Heart right ventricle (tissue), 16 donors: Measurements from ENCODE around the gene KLK3. TPM values are rescaled to one million over a fixed set of nuclear protein-coding genes. Genes with fewer than 3 reads are reported as not detected.

Source experiments
- ATAC-seq, 8 donors: fragments of 200-7000 bp; cut with Tn5 transposase; one replicate each; pipeline ENCODE4 v1.9.1; 2020; ENCODE audit warnings: mild to moderate bottlenecking in 8 of 8, moderate library complexity in 8 of 8, moderate number of reproducible peaks in 1 of 8
- DNase-seq, 2 donors: peaks; one replicate each; pipeline ENCODE4 v3.0.0-alpha.2; 2020
- H3K27ac ChIP-seq, 10 donors: fragments of 200-600 bp; sonication (generic) in 2 of 10; one replicate each; pipeline versions ENCODE4 v1.5.0 to v1.8.0; 2020 to 2022; ENCODE audit warnings: mild to moderate bottlenecking in 3 of 10
- H3K27me3 ChIP-seq, 7 donors: fragments of 200-600 bp; one replicate each; pipeline ENCODE4 v1.8.0; 2021 to 2022; ENCODE audit warnings: mild to moderate bottlenecking in 2 of 7
- H3K36me3 ChIP-seq, 9 donors: fragments of 200-600 bp; sonication (generic) in 1 of 9; one replicate each; pipeline versions ENCODE4 v1.5.0 to v1.8.0; 2020 to 2022; ENCODE audit warnings: mild to moderate bottlenecking in 2 of 9
- H3K4me1 ChIP-seq, 9 donors: fragments of 200-600 bp; sonication (generic) in 1 of 9; one replicate each; pipeline versions ENCODE4 v1.5.0 to v1.8.0; 2020 to 2022; ENCODE audit warnings: mild to moderate bottlenecking in 4 of 9
- H3K4me3 ChIP-seq, 10 donors: fragments of 200-600 bp; sonication (generic) in 2 of 10; one replicate each; pipeline versions ENCODE4 v1.5.0 to v1.8.0; 2020 to 2022; ENCODE audit warnings: mild to moderate bottlenecking in 7 of 10, moderate library complexity in 2 of 10
- H3K9me3 ChIP-seq, 11 donors: fragments of 200-600 bp in 10 of 11; sonication (generic) in 2 of 11; one replicate each; pipeline versions ENCODE4 v1.5.0 to v1.8.0; 2013 to 2022; ENCODE audit warnings: mild to moderate bottlenecking in 2 of 11, control low read depth in 1 of 11, moderate library complexity in 1 of 11
- WGBS, 2 donors: extraction: QIAGEN DNeasy Blood & Tissue Kit; methylation state at CpG; one replicate each; pipeline ENCODE4 v1.1.7; 2013; ENCODE audit warnings: inconsistent platforms in 1 of 2; 5-methylcytosine and 5-hydroxymethylcytosine counted together
- intact Hi-C, 10 donors: fragments of 100-400 bp; cut with DNase I; formaldehyde crosslinking; loops; one replicate each; pipeline versions ENCODE4 v1.11.1 to v1.14.2; 2022
- polyA plus RNA-seq, 2 donors: library from polyadenylated mRNA; stranded (reverse); fragments of 200-250 nt; gene quantifications; one replicate each; pipeline ENCODE4 v1.2.3, GENCODE V29; 2013
- total RNA-seq, 10 donors: library from RNA; stranded (reverse); fragmentation: NEBNext Ultra II Directional in 3 of 10; extraction: Animal tissue kit (Norgen Biotek cat#: 25700) in 3 of 10; gene quantifications; one replicate each; pipeline versions ENCODE4 v1.2.1 to v1.2.4, GENCODE V29; 2021 to 2023
- TF ChIP-seq, protein P1 (sequence below), 9 donors: fragments of 200-600 bp; sonication (generic) in 2 of 9; IDR thresholded peaks; one replicate each; pipeline versions ENCODE4 v1.5.0 to v1.8.0; 2021 to 2022; ENCODE audit warnings: antibody characterized with exemption in 9 of 9, mild to moderate bottlenecking in 5 of 9, moderate library complexity in 1 of 9
- donor health status: Arrhythmogenic right ventricular cardiomyopathy.
- donor health status: ischemic (EF 13 %, LVEDD 7.1; RV severe dilation, severe dysfunction).
- donor health status: healthy with polysubstance abuse.
- donor health status: DM: no; HTN: yes; CAD: no.
- donor health status: DM: no; HTN: no; CAD: no.
- donor health status: ischemic (EF 25% LVEDD 6.9; RV normal size, moderate dysfunction).
- donor health status: ischemic (EF 25% LVEDD 5.7; RV mildly dilated, moderate dysfunction).
- donor health status: healthy.
- donor health status: DM: yes; HTN: yes; CAD: no.
- donor health status: Ischemic cardiomyopathy.
- donor health status: ischemic (EF 35%, LVEDD 5.7; RV mildly dilated, moderate dysfunction).
- donor health status: nonischemic (EF 11% LVEDD 7.7; RV severe dilation, severe dysfunction).
- donor health status: DM: yes; HTN: yes; CAD: no.
- donor health status: PGD.
- donor health status: ischemic (EF 29% LVEDD 5.4; RV normal size, mild dysfunction).
- donor health status: nonischemic (EF 23%, LVEDD 6.1; RV moderate dilation, normal function).

KLK3 gene
- total and polyA plus RNA-seq, 12 donors: not detected

DNA sequence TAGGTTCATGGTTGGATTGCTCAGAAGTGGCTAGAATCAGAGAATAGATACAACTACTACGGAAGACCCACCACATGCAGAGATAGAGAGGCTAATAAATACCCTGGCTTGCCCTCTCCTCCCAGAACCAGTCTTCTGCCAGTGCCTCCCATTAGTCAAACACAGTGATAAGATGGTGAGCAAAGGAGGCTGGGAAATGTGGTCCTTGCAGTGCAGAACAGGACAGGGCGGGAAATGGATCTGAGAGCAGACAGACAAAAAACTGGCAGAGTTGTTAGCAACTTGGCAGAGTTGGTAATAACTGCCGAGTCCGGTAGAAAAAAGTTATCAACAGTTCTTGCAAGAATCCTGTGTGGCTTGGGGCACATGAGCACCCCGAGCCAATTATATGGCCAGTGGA, 39.8 kb upstream of the KLK3 start:
- H3K27ac ChIP-seq: no peak overlapping the region
- no peaks in the 10 kb centered on the region for H3K9me3 ChIP-seq
- ATAC-seq (no peak), DNase-seq (no peak)
- intact Hi-C loops: no loop called here
- 83 to 85% methylated on average over 5 of the region's 5 CpGs for WGBS, 2 donors
- peaks cover 0 to 7% (median 6%) of the 10 kb centered on the region in 9 donors for H3K4me1 ChIP-seq
- H3K27me3 ChIP-seq: peaks cover 8 to 62% (median 41%) of the 10 kb centered on the region in 7 donors
- no peaks in the 10 kb centered on the region for H3K36me3 ChIP-seq
- H3K4me3 ChIP-seq: no peak overlapping the region
- TF ChIP-seq, protein P1, sequence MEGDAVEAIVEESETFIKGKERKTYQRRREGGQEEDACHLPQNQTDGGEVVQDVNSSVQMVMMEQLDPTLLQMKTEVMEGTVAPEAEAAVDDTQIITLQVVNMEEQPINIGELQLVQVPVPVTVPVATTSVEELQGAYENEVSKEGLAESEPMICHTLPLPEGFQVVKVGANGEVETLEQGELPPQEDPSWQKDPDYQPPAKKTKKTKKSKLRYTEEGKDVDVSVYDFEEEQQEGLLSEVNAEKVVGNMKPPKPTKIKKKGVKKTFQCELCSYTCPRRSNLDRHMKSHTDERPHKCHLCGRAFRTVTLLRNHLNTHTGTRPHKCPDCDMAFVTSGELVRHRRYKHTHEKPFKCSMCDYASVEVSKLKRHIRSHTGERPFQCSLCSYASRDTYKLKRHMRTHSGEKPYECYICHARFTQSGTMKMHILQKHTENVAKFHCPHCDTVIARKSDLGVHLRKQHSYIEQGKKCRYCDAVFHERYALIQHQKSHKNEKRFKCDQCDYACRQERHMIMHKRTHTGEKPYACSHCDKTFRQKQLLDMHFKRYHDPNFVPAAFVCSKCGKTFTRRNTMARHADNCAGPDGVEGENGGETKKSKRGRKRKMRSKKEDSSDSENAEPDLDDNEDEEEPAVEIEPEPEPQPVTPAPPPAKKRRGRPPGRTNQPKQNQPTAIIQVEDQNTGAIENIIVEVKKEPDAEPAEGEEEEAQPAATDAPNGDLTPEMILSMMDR (IDR thresholded peaks at IDR 0.05): no peak

DNA sequence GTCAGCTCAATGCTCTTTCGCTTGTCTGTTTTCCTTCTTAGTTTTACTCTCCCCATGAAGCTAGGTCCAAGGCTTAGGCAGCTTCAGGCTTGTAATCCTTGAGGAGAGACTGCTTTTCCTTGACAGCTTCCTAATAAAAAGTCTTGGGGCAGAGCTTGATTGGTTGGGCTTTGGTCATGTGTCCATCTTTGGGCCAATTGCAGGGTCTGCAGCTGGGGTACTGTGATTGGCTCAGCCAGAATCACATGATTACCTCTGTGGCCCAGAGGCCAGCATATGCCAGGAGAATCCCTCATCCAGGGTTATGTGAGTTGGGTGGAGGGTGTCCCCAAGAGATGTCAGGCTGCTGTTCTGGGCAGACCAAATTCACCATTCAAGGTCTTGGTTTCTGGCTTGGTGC, 39.3 kb upstream of the KLK3 start:
- Histone ChIP-seq H3K4me3 (no peak overlapping the region), H3K36me3 (no peaks in the 10 kb centered on the region), H3K4me1 (peaks cover 0 to 8% (median 6%) of the 10 kb centered on the region in 9 donors), H3K9me3 (no peaks in the 10 kb centered on the region), H3K27ac (no peak overlapping the region), H3K27me3 (peaks cover 8 to 67% (median 46%) of the 10 kb centered on the region in 7 donors)
- DNase-seq (no peak), ATAC-seq (no peak)
- 97 to 100% methylated on average over 1 of the region's 1 CpG for WGBS, 2 donors
- TF ChIP-seq, protein P1 (IDR thresholded peaks at IDR 0.05): no peak
- intact Hi-C loops: no loop called here

- no peaks in the 10 kb centered on the region for H3K9me3 ChIP-seq
- WGBS, 2 donors: 6 to 8% methylated on average over 52 of the region's 52 CpGs
- peak overlapping the region in 7 of 10 donors; percentile 0 to 45 (median 27) for H3K4me3 ChIP-seq
- no peak overlapping the region for H3K27ac ChIP-seq
- DNase-seq (peak; percentile 19 to 48), ATAC-seq (peak in 6 of 8 donors; percentile 11 to 54 (median 32))
- TF ChIP-seq, protein P1 (IDR thresholded peaks at IDR 0.05): no peak
- H3K36me3 ChIP-seq: no peaks in the 10 kb centered on the region
- H3K4me1 ChIP-seq: peaks cover 0 to 13% (median 6%) of the 10 kb centered on the region in 9 donors
- intact Hi-C loops: no loop called here
- peaks cover 15 to 87% (median 73%) of the 10 kb centered on the region in 7 donors for H3K27me3 ChIP-seq
Measured at GRCh38 chr19:50817941-50818858, 36.5 kb upstream of the KLK3 start.

DNA sequence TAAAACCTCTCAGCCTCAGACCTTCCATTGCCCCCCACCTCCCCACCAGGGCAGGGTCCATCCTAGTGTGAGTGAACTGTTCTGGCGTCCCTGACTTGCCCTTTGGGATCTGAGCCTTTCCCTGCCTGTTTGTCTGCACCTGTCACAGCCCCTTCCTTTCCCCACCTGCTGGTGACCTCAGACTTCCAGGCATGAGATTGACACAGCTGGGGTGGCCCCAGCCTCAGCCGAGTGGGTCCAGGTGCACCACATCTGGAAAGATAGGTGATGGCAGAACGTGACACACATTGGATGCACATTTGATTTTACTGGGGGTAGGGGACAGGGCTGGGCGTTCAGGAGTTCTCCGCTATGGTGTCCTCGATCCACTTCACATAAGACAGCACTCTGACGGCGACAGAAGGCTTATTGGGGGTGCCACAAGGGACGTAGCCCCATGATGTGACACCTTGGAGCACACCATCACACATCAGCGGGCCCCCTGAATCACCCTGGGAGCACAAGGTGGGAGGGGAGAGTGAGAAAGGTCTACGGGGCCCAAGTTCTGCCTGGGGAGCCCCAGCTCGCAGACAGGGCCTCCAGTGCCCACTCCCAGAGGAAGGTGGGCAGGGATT, 35.7 kb upstream of the KLK3 start:
- intact Hi-C loops: no loop called here
- no peak overlapping the region for H3K4me3 ChIP-seq
- DNase-seq (no peak), ATAC-seq (peak in 1 of 8 donors; percentile 11)
- 72% methylated on average over 12 of the region's 12 CpGs for WGBS, 2 donors
- no peaks in the 10 kb centered on the region for H3K36me3 ChIP-seq
- H3K9me3 ChIP-seq: no peaks in the 10 kb centered on the region
- peaks cover 0 to 13% (median 6%) of the 10 kb centered on the region in 9 donors for H3K4me1 ChIP-seq
- TF ChIP-seq, protein P1 (IDR thresholded peaks at IDR 0.05): no peak
- H3K27ac ChIP-seq: no peak overlapping the region
- H3K27me3 ChIP-seq: peaks cover 15 to 91% (median 75%) of the 10 kb centered on the region in 7 donors
